Breast epithelium (tissue), 4 donors: ENCODE data around the gene BAD. TPM values are rescaled to one million over a fixed set of nuclear protein-coding genes. Genes with fewer than 3 reads are reported as not detected.
"Not testable (repeated sequence)": the region's sequence is repeated elsewhere in the genome, so short reads cannot be mapped to it uniquely, and the experiment has no call there.

Experiments
- DNase-seq, 2 donors: peaks; one replicate each; pipeline ENCODE4 v3.0.0-alpha.2; 2019; ENCODE audit warnings: low spot score in 2 of 2
- H3K27ac ChIP-seq, 2 donors: fragments of 200-600 bp; sonication (generic) in 1 of 2; one replicate each; pipeline ENCODE4 v1.5.1; 2016 to 2019; ENCODE audit warnings: mild to moderate bottlenecking in 1 of 2
- H3K27me3 ChIP-seq, 2 donors: fragments of 200-600 bp; sonication (generic) in 1 of 2; one replicate each; pipeline versions ENCODE4 v1.5.1 to v1.6.0; 2017 to 2019; ENCODE audit warnings: control low read depth in 1 of 2, mild to moderate bottlenecking in 1 of 2
- H3K36me3 ChIP-seq: fragments of 200-600 bp; one replicate; pipeline ENCODE4 v1.5.1; 2019
- H3K4me1 ChIP-seq, 2 donors: fragments of 200-600 bp; sonication (generic); one replicate each; pipeline ENCODE4 v1.5.1; 2016 to 2019; ENCODE audit warnings: control low read depth in 1 of 2
- H3K4me3 ChIP-seq, 3 donors: fragments of 200-600 bp; sonication (generic); 1 replicate in 2 of 3; 2 replicates in 1 of 3; pipeline ENCODE4 v1.5.1; 2016 to 2019; ENCODE audit warnings: mild to moderate bottlenecking in 3 of 3, moderate library complexity in 2 of 3
- H3K9me3 ChIP-seq, 2 donors: fragments of 200-600 bp; sonication (generic) in 1 of 2; one replicate each; pipeline ENCODE4 v1.5.1; 2016 to 2019; ENCODE audit warnings: control low read depth in 1 of 2
- CTCF ChIP-seq, 3 donors: fragments of 450-650 bp; IDR thresholded peaks; one replicate each; pipeline ENCODE4 v1.5.1; 2016 to 2017; ENCODE audit warnings: antibody characterized with exemption in 3 of 3, mild to moderate bottlenecking in 3 of 3, moderate library complexity in 3 of 3
- POLR2A ChIP-seq: fragments of 450-650 bp; IDR thresholded peaks from one replicate; pipeline ENCODE4 v1.6.1; 2016; ENCODE audit warnings: antibody characterized with exemption, mild to moderate bottlenecking, moderate library complexity
- POLR2AphosphoS5 ChIP-seq, 3 donors: sonication (generic); formaldehyde crosslinking; IDR thresholded peaks; one replicate each; pipeline ENCODE4 v1.6.1; 2017; ENCODE audit warnings: antibody characterized with exemption in 3 of 3
- intact Hi-C: fragments of 100-400 bp; cut with DNase I; formaldehyde crosslinking; loops from one replicate; pipeline ENCODE4 v1.15.1; 2023; ENCODE audit warnings: low total_unique reads
- total RNA-seq, 3 donors: library from RNA; depleted of rRNA; stranded (reverse); fragments of >200 nt; gene quantifications; one replicate each; pipeline ENCODE4 v1.1.0, GENCODE V29; 2016

Gene BAD
- total RNA-seq, 3 donors from 2014 or later, result 80.3 to 107 (median 87.5) TPM

GRCh38 chr11:64246871-64247728, 37.4 kb downstream of the BAD start, which contains the start of gene PPP1R14B:
Gene PPP1R14B (minus strand): TSS chr11:64246943. CDS start chr11:64246673, 270 bp downstream.
- Histone ChIP-seq H3K4me1 (peaks cover 10 to 16% of the 10 kb centered on the region in 2 donors), H3K9me3 (no peaks in the 10 kb centered on the region), H3K27ac (peak within 1 kb of the TSS; percentile 73 to 84), H3K27me3 (no peaks in the 10 kb centered on the region), H3K4me3 (peak within 1 kb of the TSS; percentile 71 to 91 (median 76)), H3K36me3 (no peaks in the 10 kb centered on the region)
- TF ChIP-seq CTCF (IDR thresholded peaks at IDR 0.05) (peak in 1 of 3 donors; percentile 21), POLR2A (no peak), POLR2AphosphoS5 (IDR thresholded peaks at IDR 0.05) (no peak)
- intact Hi-C loops, result no loop called here
- DNase-seq, result peak; percentile 73 to 85

- intact Hi-C loops, result not testable (repeated sequence)
- peaks cover 6 to 12% of the 10 kb centered on the region in 2 donors for H3K4me1 ChIP-seq
- H3K27ac ChIP-seq, result peak overlapping the region; percentile 73 to 84
Observed at GRCh38 chr11:64246621-64246870, 37.9 kb downstream of the BAD start.

GRCh38 chr11:64245797-64246620, 38.5 kb downstream of the BAD start:
- Histone ChIP-seq H3K36me3 (no peaks in the 10 kb centered on the region), H3K9me3 (no peaks in the 10 kb centered on the region), H3K4me1 (peaks cover 6 to 12% of the 10 kb centered on the region in 2 donors), H3K27ac (peak overlapping the region; percentile 73 to 84), H3K27me3 (no peaks in the 10 kb centered on the region), H3K4me3 (peak overlapping the region; percentile 71 to 91 (median 76))
- intact Hi-C loops, result no loop called here
- DNase-seq, result peak; percentile 69 to 70
- no peak for TF ChIP-seq POLR2A
- peak in 1 of 3 donors; percentile 10 for TF ChIP-seq POLR2AphosphoS5 (IDR thresholded peaks at IDR 0.05)
- no peak for TF ChIP-seq CTCF (IDR thresholded peaks at IDR 0.05)

More at GRCh38 chr11:64246621-64246870, 37.9 kb downstream of the BAD start:
- H3K36me3 ChIP-seq, H3K9me3 ChIP-seq, H3K27me3 ChIP-seq, DNase-seq: not testable (repeated sequence)
- peak overlapping the region; percentile 71 to 91 (median 76) for H3K4me3 ChIP-seq

GRCh38 chr11:64245401-64245796, 39.1 kb downstream of the BAD start:
- no peak for TF ChIP-seq CTCF (IDR thresholded peaks at IDR 0.05)
- no peak for TF ChIP-seq POLR2AphosphoS5 (IDR thresholded peaks at IDR 0.05)
- no peak for TF ChIP-seq POLR2A
- DNase-seq, result no peak
- Histone ChIP-seq H3K36me3 (no peaks in the 10 kb centered on the region), H3K27ac (peak overlapping the region; percentile 73 to 84), H3K4me3 (peak overlapping the region; percentile 71 to 91 (median 76)), H3K9me3 (no peaks in the 10 kb centered on the region), H3K4me1 (peaks cover 7 to 12% of the 10 kb centered on the region in 2 donors), H3K27me3 (no peaks in the 10 kb centered on the region)
- intact Hi-C loops, result no loop called here

GRCh38 chr11:64244966-64245365, 39.5 kb downstream of the BAD start:
- H3K27me3 ChIP-seq, result no peaks in the 10 kb centered on the region
- peaks cover 10 to 12% of the 10 kb centered on the region in 2 donors for H3K4me1 ChIP-seq

More at GRCh38 chr11:64244966-64245365, 39.5 kb downstream of the BAD start:
- intact Hi-C loops, result no loop called here
- H3K9me3 ChIP-seq, result no peaks in the 10 kb centered on the region
- H3K4me3 ChIP-seq, result peak overlapping the region; percentile 3 to 91 (median 76)
- no peak for DNase-seq
- H3K36me3 ChIP-seq, result no peaks in the 10 kb centered on the region
- peak overlapping the region; percentile 73 to 84 for H3K27ac ChIP-seq
- no peak for TF ChIP-seq POLR2A
- TF ChIP-seq POLR2AphosphoS5 (IDR thresholded peaks at IDR 0.05), result no peak
- TF ChIP-seq CTCF (IDR thresholded peaks at IDR 0.05), result no peak
